AG09309 (cell line): ENCODE results near the gene SERTAD2.

Source experiments
- DNase-seq: peaks from one replicate; pipeline ENCODE4 v3.0.0-alpha.2; 2010; ENCODE audit warnings: low read depth
- H3K4me3 ChIP-seq: 2 replicates; pipeline ENCODE4 v1.5.1; 2011; ENCODE audit warnings: mild to moderate bottlenecking, low read depth, low read length, moderate library complexity; ENCODE audit not compliant: control insufficient read depth
- TF ChIP-seq, protein P1 (sequence below): IDR thresholded peaks from 2 replicates; pipeline ENCODE4 v1.5.1; 2011; ENCODE audit warnings: mild to moderate bottlenecking, low read depth, low read length, inconsistent platforms; ENCODE audit not compliant: insufficient read depth, control insufficient read depth; ENCODE audit errors: missing control alignments

Gene SERTAD2

DNA sequence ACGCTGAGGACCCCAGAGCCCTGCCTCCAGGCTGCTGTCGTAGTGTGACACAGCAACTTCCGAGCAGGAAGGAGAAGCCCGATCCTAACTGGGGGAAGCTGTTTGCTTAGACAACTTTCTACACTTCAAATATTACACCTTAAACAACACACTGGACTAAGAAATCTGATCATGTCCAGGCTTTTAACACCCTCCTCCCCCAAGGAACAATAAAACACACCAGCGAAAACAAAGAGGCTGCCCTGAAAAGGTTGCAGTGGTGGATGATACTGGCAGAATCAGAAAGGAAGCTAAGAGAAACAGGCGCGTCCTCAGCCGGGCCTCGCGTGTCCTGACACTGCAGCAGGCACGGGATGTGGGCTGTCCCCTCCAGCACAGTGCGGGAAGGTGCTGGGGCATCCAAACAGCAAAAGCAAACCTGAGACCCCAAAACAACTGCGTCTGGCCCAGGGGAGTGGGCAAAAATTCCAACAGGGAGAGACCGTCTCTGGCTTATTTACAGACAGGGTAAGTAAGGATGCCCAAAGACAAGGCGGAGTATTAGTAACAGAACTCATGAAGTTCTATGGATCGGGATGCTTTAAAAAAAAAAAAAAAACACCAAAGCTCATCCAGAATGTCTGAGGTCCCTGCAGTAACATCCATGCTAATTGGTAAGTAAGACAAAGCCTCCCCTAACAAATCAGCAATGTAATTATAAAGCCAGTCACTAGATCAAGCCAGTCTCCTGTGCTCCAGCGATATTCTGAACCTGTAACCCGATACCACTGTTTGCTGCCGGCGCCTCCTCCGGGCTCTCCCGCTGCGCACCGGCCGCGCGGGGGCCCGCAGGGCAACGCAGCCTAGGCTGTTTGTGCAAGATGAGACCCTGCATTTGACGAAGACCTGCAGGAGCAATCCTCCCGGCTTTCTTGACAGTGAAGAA, 9.0 kb downstream of the SERTAD2 start:
- peak; percentile 34 for DNase-seq
- TF ChIP-seq, protein P1, sequence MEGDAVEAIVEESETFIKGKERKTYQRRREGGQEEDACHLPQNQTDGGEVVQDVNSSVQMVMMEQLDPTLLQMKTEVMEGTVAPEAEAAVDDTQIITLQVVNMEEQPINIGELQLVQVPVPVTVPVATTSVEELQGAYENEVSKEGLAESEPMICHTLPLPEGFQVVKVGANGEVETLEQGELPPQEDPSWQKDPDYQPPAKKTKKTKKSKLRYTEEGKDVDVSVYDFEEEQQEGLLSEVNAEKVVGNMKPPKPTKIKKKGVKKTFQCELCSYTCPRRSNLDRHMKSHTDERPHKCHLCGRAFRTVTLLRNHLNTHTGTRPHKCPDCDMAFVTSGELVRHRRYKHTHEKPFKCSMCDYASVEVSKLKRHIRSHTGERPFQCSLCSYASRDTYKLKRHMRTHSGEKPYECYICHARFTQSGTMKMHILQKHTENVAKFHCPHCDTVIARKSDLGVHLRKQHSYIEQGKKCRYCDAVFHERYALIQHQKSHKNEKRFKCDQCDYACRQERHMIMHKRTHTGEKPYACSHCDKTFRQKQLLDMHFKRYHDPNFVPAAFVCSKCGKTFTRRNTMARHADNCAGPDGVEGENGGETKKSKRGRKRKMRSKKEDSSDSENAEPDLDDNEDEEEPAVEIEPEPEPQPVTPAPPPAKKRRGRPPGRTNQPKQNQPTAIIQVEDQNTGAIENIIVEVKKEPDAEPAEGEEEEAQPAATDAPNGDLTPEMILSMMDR = no peak
- H3K4me3 ChIP-seq = peak overlapping the region; percentile 49

DNA sequence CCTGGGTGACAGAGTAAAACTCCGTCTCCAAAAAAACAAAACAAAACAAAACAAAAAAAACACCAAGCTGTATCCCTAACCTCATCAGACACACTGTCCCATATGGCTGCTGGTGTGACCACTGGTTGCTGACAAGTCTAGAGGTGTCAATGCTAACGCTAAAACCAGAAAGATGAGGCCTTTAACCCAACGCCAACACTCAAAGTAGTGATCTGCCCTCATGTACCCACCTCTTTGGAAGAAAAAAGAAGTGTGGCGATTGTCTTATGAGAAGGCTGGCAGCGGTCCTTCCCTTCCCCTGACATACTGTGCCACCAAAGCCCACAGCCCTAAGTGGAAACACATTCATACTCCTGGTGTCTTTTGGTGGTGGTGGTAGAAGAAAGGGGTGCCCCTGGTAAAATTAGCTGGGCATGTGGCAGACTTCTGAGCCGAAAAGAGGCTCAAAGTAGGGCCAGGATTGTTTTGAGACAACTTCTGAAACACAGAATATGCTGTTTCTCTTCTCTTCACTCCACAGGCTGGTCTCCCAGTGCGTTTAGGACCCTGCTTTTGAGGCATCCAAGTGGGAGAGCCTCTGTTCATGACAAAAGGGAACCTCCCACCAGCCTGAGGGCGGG, 9.8 kb downstream of the SERTAD2 start:
- peak overlapping the region; percentile 49 for H3K4me3 ChIP-seq
- TF ChIP-seq, protein P1 = no peak
- DNase-seq = no peak

DNA sequence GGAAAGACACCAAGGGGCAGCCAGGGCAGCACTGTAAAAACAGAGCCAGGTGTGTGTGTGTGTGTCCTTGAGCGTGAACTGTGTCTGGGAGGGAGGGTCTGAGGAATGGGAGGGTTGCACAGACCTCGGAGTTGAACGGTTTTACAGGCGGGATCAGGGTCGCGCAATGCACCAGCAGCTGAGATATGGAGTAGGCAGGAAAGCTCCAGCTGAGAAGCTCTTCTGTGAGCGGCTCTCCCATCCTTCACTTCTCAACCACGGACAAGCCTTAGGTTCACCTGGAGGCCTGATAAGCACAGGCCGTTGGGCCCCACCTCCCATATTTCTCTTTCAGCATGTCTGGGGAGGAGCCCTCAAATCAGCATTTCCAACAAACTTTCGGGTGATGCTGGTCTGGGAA, 12.1 kb downstream of the SERTAD2 start:
- no peak for DNase-seq
- H3K4me3 ChIP-seq = no peak overlapping the region
- TF ChIP-seq, protein P1 = no peak

DNA sequence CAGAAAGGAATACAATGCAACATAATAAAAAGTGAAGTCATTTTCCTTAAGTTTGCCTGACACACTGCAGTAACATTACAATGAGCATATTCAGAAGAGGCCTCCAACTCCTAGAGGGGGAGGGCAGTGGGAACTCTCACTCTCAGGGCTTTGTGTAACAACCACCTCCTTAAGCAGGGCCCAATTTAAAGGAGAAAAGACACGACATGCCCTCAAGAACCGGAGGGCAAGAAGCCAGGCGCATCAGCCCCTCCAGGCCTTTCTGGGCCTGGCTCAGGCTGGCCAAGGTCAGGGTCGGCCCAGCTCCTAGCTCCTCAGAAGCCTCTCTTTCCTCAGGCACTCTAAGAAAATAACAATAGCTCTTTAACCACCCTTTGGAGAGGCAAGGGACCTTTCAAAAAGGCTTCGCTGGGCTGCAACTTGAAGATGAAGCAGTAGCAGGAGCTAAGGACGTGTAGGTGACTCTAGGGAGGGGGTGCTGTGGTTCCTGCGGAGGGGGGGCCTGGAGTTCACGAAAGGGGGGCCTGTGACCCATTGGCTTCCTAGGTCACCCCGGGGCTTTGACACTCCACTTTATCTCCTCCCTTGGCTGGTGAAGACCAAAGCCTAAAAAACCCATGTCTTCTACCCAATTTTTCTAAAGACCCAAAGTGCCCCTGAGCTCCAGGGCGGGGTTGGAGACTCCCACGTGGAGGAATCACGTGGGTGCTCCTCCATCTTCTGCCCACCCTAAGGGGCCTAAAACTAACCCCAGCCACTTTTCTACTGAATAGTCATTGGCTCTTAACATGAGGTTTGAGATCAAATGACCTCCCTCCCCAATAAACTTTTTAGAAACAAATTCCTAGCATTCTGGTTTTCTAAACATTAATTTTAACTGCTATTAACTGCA, 13.3 kb downstream of the SERTAD2 start:
- no peak for DNase-seq
- no peak overlapping the region for H3K4me3 ChIP-seq
- TF ChIP-seq, protein P1 = no peak

DNA sequence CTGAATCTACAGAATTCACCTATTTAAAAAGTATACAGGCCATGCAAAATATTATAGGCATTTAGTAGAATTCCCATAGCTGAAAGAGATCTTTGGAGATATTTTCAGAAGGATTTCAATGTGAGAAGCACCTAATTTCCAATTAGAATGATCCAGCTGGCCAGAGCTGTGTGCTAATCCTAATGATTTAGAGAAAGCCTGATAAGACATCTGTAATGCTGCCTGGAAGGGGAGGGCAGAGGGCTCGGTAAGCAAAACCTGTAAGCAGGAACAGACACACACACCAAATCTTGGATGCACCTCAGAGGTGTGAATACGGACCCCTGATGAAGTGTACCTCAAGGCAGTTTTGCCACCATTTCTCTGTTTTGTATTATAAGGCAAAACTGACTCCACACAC, 14.0 kb downstream of the SERTAD2 start:
- no peak overlapping the region for H3K4me3 ChIP-seq
- TF ChIP-seq, protein P1 = no peak
- DNase-seq = no peak

DNA sequence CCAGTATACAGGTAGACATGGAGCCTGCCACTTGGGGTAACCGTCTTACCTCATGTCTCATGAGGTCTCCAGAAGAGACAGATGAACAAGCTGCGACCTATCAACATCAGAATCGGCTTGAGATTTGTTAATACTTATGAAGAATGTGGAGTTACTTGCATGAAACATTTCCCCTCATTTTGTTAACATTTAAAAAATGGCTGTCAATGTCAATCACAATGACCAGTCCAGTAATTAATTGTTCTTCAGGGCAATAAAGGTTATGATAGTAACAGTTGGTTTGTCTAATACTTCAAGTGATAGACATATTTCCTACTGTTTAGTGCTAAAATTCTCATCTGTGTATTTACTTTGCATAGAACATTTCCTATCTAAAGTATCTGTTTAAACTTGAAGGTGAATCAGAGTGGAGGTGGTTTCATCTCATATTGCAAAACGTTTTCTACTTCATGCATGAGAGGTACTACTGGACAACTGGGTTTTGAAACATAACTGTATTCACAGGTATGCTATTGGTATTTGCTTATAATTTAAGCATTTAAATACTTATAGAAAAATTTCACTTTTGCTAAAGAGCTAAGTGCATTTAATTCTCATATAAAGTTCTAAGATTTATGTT, 15.1 kb downstream of the SERTAD2 start:
- no peak for DNase-seq
- H3K4me3 ChIP-seq = no peak overlapping the region
- TF ChIP-seq, protein P1 = no peak
